ENCODE results near the gene PFDN4. TPM values are rescaled to one million over a fixed set of nuclear protein-coding genes. Genes with fewer than 3 reads are reported as not detected.
A peak's percentile ranks its signal among the peaks of the same experiment; 100 is the strongest.

The PFDN4 gene
- polyA plus RNA-seq, 2 of the 4 experiments (the other 2 are of a cell fraction): 140 to 146 TPM

DNA sequence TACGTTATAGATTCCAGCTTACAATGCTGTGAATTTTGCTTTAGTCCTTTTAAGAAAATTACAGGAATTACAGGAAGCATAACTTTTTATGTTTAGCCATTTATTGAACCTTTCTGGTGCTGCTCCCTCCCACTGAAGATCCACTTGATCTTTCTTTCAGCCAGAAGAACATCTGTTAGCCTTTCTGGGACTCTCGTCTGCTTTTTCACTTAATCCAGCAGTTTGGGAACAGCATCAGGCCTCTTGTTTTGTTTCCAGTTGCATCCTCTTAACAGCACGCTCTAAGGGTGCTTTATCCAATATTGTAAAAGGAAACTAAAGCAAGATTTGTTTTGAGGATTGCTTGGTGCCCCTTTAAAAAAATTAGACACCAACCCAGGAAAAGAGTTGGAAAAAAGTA lies 23.8 kb upstream of the PFDN4 start:
- peaks cover 15% of the 10 kb centered on the region; the same call in 2 of the 3 replicates for H3K4me1 ChIP-seq
- no peaks in the 10 kb centered on the region for H3K9me3 ChIP-seq
- TF ChIP-seq, protein P1, sequence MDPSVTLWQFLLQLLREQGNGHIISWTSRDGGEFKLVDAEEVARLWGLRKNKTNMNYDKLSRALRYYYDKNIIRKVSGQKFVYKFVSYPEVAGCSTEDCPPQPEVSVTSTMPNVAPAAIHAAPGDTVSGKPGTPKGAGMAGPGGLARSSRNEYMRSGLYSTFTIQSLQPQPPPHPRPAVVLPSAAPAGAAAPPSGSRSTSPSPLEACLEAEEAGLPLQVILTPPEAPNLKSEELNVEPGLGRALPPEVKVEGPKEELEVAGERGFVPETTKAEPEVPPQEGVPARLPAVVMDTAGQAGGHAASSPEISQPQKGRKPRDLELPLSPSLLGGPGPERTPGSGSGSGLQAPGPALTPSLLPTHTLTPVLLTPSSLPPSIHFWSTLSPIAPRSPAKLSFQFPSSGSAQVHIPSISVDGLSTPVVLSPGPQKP (IDR thresholded peaks at IDR 0.05; ENCODE audit: low read depth, low read length): no peak
- TF ChIP-seq ZFP36 (IDR thresholded peaks at IDR 0.05; ENCODE audit: borderline replicate concordance, partially characterized antibody) (no peak), KDM1A (IDR thresholded peaks at IDR 0.05; ENCODE audit: low read depth) (no peak)
- ChIA-PET CTCF (interaction anchor here (1.8 to 7.9 kb wide), 2 partner anchors 8 to 15 kb away, joined by 4 to 65 read pairs; no protein-coding TSS in a partner anchor), POLR2A (no interaction called here)
- H3K4me2 ChIP-seq: no peak overlapping the region
- H3K4me3 ChIP-seq: no peak overlapping the region
- 95% methylated on average over 3 of the region's 3 CpGs for WGBS (ENCODE audit: missing lambda C conversion rate)
- DNase-seq (ENCODE audit: low read depth in 1 of 2, low spot score in 1 of 2) (no peak), ATAC-seq (no peak), FAIRE-seq (no peak)
- H3K27ac ChIP-seq: no peak overlapping the region

DNA sequence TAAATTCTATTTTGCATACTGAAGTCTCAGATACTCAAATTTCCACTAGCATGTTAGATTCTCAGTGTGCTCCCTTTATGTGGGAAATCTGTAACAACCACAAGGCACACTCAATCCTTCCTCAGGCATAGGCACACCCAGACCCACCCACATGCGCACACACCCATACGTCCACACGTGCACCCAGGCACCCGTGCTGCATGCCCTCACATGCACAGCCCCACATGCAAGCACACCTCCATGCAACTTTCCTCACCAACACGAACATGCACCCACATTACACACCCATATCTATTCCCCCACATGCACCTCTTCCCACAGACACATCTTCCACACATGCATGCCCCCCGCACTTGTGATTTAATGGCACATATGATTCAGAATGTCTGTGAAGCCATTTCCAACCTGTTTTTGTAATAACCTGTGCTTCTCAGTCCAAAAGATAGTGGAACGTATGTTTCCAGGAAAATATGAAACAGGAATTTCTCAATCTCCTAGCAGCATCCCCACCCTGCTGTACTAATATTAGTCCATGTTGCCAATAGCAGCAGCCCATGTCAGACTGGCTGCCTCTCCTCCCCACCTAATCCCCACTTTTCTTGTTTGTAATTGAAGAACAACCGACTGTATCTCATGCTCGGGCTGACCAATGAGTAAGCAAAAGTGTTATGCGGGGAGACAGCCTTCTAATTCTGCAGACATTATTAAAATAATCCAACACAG lies 22.8 kb upstream of the PFDN4 start:
- no peak overlapping the region for H3K4me3 ChIP-seq
- peak overlapping the region in 1 of 2 experiments; percentile 5; a peak in 1 of 6 replicates for H3K27ac ChIP-seq
- no peak; a peak in 1 of 6 replicates for ATAC-seq
- ChIA-PET POLR2A (no interaction called here), CTCF (interaction anchor here (7.9 kb wide), 1 partner anchor 14 kb away, joined by 65 read pairs; no protein-coding TSS in a partner anchor)
- FAIRE-seq: no peak
- TF ChIP-seq TFCP2L1 (CRISPR knock-in tag; IDR thresholded peaks at IDR 0.05): no peak
- TF ChIP-seq CHD2 (IDR thresholded peaks at IDR 0.05; ENCODE audit: low read length, partially characterized antibody): no peak
- TF ChIP-seq, protein P2, sequence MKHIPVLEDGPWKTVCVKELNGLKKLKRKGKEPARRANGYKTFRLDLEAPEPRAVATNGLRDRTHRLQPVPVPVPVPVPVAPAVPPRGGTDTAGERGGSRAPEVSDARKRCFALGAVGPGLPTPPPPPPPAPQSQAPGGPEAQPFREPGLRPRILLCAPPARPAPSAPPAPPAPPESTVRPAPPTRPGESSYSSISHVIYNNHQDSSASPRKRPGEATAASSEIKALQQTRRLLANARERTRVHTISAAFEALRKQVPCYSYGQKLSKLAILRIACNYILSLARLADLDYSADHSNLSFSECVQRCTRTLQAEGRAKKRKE (CRISPR knock-in tag; IDR thresholded peaks at IDR 0.05; ENCODE audit: low read depth): no peak
- no peak for TF ChIP-seq CBX8 (IDR thresholded peaks at IDR 0.05)
- no peak for TF ChIP-seq POLR2AphosphoS2 (conservative IDR thresholded peaks at IDR 0.05; ENCODE audit: low read length)
- TF ChIP-seq, protein P1 (IDR thresholded peaks at IDR 0.05; ENCODE audit: low read depth, low read length): no peak
- TF ChIP-seq, protein P3, sequence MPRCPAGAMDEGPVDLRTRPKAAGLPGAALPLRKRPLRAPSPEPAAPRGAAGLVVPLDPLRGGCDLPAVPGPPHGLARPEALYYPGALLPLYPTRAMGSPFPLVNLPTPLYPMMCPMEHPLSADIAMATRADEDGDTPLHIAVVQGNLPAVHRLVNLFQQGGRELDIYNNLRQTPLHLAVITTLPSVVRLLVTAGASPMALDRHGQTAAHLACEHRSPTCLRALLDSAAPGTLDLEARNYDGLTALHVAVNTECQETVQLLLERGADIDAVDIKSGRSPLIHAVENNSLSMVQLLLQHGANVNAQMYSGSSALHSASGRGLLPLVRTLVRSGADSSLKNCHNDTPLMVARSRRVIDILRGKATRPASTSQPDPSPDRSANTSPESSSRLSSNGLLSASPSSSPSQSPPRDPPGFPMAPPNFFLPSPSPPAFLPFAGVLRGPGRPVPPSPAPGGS (IDR thresholded peaks at IDR 0.05): no peak
- H3K4me1 ChIP-seq: peaks cover 12% of the 10 kb centered on the region; the same call in 2 of the 3 replicates
- H3K4me2 ChIP-seq: no peak overlapping the region
- DNase-seq (ENCODE audit: low read depth in 1 of 2, low spot score in 1 of 2): no peak
- 89% methylated on average over 10 of the region's 10 CpGs for WGBS (ENCODE audit: missing lambda C conversion rate)
- H3K9me3 ChIP-seq: no peaks in the 10 kb centered on the region

DNA sequence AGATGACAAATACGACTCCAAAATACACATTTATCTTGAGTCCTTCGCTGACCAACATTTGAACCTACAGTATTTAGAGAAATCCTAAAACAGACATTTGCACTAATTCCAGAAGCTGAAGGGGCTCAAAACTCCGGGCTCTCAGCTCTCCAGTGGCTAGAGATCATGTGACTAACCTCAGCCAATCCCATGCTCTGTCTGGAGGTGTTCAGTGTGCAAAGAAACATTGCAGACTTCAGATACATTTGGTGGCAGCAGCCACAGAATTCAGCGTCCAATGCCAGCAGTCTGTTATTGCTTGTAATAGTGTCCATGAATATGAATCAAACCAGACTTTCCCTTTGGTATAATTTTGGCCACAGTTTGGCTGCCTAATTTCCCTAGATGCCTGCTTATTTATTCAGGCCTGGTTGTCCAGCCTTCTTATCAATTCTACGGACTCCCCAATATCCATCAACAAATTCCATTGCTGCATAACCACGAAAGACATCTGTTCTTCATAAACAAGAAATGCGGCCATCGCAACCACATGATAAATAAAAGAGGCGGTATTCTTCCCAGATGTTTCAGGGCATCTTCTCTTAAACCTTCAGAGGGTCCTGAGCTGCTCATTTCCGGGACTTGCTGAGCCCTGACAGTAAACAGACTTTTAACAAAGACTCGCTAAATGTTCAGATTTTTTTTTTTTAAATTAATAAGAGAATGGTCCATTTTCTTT lies 19.6 kb upstream of the PFDN4 start:
- ChIA-PET POLR2A (no interaction called here), CTCF (interaction anchor here (0.6 to 2.0 kb wide), 9 partner anchors 9 to 96 kb away, joined by 3 to 7 read pairs (median 3); no protein-coding TSS in a partner anchor)
- ATAC-seq (peak in 1 of 2 experiments; percentile 58; a peak in 2 of 6 replicates), DNase-seq (ENCODE audit: low read depth in 1 of 2, low spot score in 1 of 2) (peak in 1 of 2 experiments; percentile 21), FAIRE-seq (peak; percentile 13)
- no peaks in the 10 kb centered on the region for H3K9me3 ChIP-seq
- no peak overlapping the region for H3K4me2 ChIP-seq
- no peak overlapping the region for H3K4me3 ChIP-seq
- 86% methylated on average over 11 of the region's 11 CpGs for WGBS (ENCODE audit: missing lambda C conversion rate)
- peaks cover 11% of the 10 kb centered on the region; the same call in 2 of the 3 replicates for H3K4me1 ChIP-seq
- TF ChIP-seq CEBPB (IDR thresholded peaks at IDR 0.05): no peak
- TF ChIP-seq, protein P4, sequence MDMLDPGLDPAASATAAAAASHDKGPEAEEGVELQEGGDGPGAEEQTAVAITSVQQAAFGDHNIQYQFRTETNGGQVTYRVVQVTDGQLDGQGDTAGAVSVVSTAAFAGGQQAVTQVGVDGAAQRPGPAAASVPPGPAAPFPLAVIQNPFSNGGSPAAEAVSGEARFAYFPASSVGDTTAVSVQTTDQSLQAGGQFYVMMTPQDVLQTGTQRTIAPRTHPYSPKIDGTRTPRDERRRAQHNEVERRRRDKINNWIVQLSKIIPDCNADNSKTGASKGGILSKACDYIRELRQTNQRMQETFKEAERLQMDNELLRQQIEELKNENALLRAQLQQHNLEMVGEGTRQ (IDR thresholded peaks at IDR 0.05): 0 out of 2 replicates have a peak, but pooled peaks have one; percentile 14
- H3K27ac ChIP-seq: no peak overlapping the region

Measured in A549 (cell line).